ENCODE data around the gene TGFBR3.

DNA sequence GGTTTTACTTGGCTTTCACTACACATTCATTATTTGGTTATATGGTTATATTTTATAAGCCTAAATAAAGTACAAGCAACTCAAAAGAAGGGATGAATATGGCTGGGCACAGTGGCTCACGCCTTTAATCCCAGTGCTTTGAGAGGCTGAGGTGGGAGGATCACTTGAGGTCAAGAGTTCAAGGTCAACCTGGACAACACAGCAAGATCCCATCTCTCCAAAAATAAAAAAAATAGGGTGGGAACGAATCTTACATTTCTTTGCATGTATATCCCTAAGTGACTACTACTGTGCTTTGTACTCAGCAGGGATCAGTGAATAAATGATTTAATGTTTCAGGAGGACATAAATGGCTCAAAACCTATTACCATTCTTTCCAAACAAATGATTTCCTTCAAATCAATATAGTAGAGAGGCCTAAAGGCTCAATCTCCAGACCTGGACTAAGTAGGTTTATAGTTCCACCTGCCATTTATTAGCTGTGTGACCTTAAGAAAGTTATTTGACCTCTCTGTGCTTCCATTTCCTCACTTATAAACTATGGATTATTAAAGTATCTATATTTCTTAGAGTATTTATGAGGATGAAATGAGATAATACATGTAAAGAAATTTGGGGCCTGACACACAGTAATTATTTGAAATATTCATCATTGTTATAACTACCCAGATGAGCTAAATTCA, 28.3 kb downstream of the TGFBR3 start:
- TF ChIP-seq, protein P1, sequence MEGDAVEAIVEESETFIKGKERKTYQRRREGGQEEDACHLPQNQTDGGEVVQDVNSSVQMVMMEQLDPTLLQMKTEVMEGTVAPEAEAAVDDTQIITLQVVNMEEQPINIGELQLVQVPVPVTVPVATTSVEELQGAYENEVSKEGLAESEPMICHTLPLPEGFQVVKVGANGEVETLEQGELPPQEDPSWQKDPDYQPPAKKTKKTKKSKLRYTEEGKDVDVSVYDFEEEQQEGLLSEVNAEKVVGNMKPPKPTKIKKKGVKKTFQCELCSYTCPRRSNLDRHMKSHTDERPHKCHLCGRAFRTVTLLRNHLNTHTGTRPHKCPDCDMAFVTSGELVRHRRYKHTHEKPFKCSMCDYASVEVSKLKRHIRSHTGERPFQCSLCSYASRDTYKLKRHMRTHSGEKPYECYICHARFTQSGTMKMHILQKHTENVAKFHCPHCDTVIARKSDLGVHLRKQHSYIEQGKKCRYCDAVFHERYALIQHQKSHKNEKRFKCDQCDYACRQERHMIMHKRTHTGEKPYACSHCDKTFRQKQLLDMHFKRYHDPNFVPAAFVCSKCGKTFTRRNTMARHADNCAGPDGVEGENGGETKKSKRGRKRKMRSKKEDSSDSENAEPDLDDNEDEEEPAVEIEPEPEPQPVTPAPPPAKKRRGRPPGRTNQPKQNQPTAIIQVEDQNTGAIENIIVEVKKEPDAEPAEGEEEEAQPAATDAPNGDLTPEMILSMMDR (conservative IDR thresholded peaks at IDR 0.05; ENCODE audit: low read depth, low read length), result no peak
- no peak for TF ChIP-seq POLR2A (IDR thresholded peaks at IDR 0.05; ENCODE audit: low read depth, low read length)
- TF ChIP-seq, protein P2, sequence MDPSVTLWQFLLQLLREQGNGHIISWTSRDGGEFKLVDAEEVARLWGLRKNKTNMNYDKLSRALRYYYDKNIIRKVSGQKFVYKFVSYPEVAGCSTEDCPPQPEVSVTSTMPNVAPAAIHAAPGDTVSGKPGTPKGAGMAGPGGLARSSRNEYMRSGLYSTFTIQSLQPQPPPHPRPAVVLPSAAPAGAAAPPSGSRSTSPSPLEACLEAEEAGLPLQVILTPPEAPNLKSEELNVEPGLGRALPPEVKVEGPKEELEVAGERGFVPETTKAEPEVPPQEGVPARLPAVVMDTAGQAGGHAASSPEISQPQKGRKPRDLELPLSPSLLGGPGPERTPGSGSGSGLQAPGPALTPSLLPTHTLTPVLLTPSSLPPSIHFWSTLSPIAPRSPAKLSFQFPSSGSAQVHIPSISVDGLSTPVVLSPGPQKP (IDR thresholded peaks at IDR 0.05; ENCODE audit: borderline replicate concordance, low read depth, low read length), result no peak
- TF ChIP-seq BHLHE40 (IDR thresholded peaks at IDR 0.05; ENCODE audit: low read depth, low read length), result no peak
- TF ChIP-seq, protein P3, sequence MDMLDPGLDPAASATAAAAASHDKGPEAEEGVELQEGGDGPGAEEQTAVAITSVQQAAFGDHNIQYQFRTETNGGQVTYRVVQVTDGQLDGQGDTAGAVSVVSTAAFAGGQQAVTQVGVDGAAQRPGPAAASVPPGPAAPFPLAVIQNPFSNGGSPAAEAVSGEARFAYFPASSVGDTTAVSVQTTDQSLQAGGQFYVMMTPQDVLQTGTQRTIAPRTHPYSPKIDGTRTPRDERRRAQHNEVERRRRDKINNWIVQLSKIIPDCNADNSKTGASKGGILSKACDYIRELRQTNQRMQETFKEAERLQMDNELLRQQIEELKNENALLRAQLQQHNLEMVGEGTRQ (IDR thresholded peaks at IDR 0.05; ENCODE audit: low read depth, low read length), result no peak
- no peak for TF ChIP-seq SMC3 (IDR thresholded peaks at IDR 0.05; ENCODE audit: low read depth, low read length)
- no peak for TF ChIP-seq RCOR1 (IDR thresholded peaks at IDR 0.05; ENCODE audit: insufficient replicate concordance, low read length)
